ENCODE measurements around the gene MKX. TPM values are rescaled to one million over a fixed set of nuclear protein-coding genes. Genes with fewer than 3 reads are reported as not detected.

The MKX gene
- total RNA-seq, 2 donors from 2014 or later, result 0.22 to 0.63 TPM

DNA sequence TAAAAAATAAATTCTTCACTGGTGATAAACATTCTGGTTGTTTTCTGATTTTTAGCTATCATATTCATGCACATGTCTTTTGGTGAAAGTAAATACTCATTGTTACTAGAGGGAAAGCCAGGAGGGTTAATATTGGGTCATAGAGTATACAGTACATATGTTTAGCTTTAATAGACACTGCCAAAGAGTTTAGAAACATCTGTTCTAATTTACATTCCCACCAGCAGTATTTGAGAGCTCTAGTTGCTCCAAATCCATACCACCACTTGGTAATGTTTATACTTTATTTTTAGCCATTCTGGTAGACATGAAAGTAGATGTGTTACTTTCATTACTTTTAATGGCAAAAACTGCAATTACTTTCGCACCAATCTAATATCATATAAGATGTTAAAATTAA is 108.8 kb downstream of the MKX start:
- no peak overlapping the region for H3K27ac ChIP-seq
- no peaks in the 10 kb centered on the region for H3K36me3 ChIP-seq
- H3K9me3 ChIP-seq, result peaks cover 0 to 3% of the 10 kb centered on the region in 2 donors
- TF ChIP-seq, protein P1, sequence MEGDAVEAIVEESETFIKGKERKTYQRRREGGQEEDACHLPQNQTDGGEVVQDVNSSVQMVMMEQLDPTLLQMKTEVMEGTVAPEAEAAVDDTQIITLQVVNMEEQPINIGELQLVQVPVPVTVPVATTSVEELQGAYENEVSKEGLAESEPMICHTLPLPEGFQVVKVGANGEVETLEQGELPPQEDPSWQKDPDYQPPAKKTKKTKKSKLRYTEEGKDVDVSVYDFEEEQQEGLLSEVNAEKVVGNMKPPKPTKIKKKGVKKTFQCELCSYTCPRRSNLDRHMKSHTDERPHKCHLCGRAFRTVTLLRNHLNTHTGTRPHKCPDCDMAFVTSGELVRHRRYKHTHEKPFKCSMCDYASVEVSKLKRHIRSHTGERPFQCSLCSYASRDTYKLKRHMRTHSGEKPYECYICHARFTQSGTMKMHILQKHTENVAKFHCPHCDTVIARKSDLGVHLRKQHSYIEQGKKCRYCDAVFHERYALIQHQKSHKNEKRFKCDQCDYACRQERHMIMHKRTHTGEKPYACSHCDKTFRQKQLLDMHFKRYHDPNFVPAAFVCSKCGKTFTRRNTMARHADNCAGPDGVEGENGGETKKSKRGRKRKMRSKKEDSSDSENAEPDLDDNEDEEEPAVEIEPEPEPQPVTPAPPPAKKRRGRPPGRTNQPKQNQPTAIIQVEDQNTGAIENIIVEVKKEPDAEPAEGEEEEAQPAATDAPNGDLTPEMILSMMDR (IDR thresholded peaks at IDR 0.05), result no peak
- H3K27me3 ChIP-seq, result no peaks in the 10 kb centered on the region
- no peak overlapping the region for H3K4me3 ChIP-seq
- H3K4me1 ChIP-seq, result no peaks in the 10 kb centered on the region
- DNase-seq (ENCODE audit: low spot score), result no peak

DNA sequence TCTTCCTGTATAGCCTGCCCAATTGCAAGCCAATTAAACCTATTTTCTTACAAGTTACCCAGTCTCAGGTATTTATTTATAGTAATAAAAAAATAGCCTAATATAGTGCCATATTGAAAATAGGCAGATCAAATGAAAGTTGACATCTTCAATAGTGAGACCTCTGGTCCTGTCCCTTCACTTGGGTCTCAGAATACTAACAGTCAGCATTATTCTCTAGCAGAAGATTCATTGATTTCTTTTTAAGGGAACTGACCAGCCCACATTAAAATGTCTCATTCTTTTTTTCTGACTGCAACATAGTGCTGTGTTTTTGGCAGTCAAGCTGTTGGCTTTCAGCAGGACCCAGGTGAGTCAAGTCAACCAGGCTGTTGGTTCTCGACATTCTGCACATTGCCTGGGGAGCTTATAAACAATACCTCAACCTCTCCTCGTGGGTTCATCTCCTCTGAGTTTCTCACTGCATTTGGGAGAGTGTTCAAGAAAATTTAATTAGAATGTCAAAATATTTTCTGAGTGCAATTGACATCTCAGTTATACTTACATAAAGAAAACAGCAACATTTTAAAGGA is 109.8 kb downstream of the MKX start:
- Histone ChIP-seq H3K9me3 (no peaks in the 10 kb centered on the region), H3K4me1 (no peaks in the 10 kb centered on the region), H3K36me3 (no peaks in the 10 kb centered on the region), H3K4me3 (no peak overlapping the region), H3K27me3 (no peaks in the 10 kb centered on the region), H3K27ac (no peak overlapping the region)
- TF ChIP-seq, protein P1 (IDR thresholded peaks at IDR 0.05), result no peak
- DNase-seq (ENCODE audit: low spot score), result no peak

DNA sequence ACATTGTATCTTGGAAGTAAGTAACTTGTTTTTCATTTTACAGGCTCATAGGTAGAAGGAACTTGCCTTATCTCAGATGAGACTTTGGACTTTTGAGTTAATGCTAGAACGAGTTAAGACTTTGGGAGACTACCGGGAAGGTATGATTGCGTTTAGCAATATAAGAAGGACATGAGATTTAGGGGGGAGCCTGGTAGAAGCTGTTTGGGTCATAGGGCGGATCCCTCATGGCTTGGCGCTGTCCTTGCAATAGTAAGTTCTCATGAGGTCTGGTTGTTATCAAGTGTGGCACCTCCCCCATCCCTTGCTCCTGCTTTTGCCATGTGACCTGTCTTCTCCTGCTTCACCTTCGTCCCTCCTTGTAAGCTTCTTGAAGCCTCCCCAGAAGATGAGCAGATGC is 110.3 kb downstream of the MKX start:
- H3K36me3 ChIP-seq, result no peaks in the 10 kb centered on the region
- no peaks in the 10 kb centered on the region for H3K27me3 ChIP-seq
- TF ChIP-seq, protein P1 (IDR thresholded peaks at IDR 0.05), result no peak
- H3K4me3 ChIP-seq, result no peak overlapping the region
- DNase-seq (ENCODE audit: low spot score), result peak; percentile 40
- H3K4me1 ChIP-seq, result no peaks in the 10 kb centered on the region
- H3K27ac ChIP-seq, result no peak overlapping the region
- H3K9me3 ChIP-seq, result no peaks in the 10 kb centered on the region

DNA sequence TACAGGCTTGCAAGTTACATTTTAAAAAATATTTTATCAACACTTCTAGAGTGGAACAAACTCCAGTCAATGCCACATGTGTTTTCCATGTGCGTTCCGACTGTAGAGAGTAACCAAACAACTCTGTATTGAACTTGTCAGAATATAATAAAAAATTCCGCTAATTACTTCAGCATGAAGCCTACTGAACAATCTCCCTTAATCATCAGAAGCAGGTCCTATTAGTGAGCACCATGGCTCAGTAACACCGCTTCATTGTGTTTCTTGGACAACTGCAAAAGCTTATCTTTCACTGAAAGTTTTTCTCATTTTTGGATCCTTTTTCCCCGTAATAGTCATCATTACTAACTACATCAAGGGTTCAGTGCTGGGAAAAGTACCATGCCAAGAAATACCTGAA is 117.0 kb downstream of the MKX start:
- DNase-seq (ENCODE audit: low spot score), result no peak
- Histone ChIP-seq H3K27ac (no peak overlapping the region), H3K4me3 (no peak overlapping the region), H3K9me3 (no peaks in the 10 kb centered on the region), H3K27me3 (no peaks in the 10 kb centered on the region), H3K36me3 (no peaks in the 10 kb centered on the region), H3K4me1 (no peaks in the 10 kb centered on the region)
- TF ChIP-seq, protein P1 (IDR thresholded peaks at IDR 0.05), result no peak

DNA sequence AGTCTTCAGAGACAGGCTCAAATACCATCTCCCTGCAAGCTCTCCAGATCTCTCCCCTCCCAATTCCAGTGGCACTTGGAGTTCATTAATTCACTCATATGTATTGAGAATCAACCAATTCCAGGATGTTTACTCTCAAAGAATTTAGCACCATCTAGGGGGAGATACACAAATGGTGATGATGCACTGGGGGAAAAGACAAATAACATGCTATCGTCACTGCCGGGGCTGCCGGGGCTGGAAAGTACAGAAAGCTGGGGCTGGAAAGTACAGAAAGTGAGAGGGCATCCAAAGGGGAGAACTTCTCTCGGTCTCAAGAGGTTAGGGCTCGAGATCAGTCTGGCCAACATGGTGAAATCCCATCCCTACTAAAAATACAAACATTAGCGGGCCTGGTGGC is 118.7 kb downstream of the MKX start:
- H3K9me3 ChIP-seq, result no peaks in the 10 kb centered on the region
- no peak overlapping the region for H3K27ac ChIP-seq
- no peak overlapping the region for H3K4me3 ChIP-seq
- H3K36me3 ChIP-seq, result no peaks in the 10 kb centered on the region
- TF ChIP-seq, protein P1 (IDR thresholded peaks at IDR 0.05), result no peak
- no peak for DNase-seq (ENCODE audit: low spot score)
- no peaks in the 10 kb centered on the region for H3K4me1 ChIP-seq
- no peaks in the 10 kb centered on the region for H3K27me3 ChIP-seq
